Ovary (tissue), 3 donors: ENCODE results near the gene FUT1.

Experiments used
- CTCF ChIP-seq, 3 donors: fragments of 450-650 bp in 2 of 3; fragments of 200-600 bp in 1 of 3; IDR thresholded peaks; one replicate each; pipeline versions ENCODE4 v1.5.1 to v1.8.0; 2016 to 2022; ENCODE audit warnings: antibody characterized with exemption in 3 of 3, mild to moderate bottlenecking in 1 of 3
- EP300 ChIP-seq: sonication (generic); formaldehyde crosslinking; IDR thresholded peaks from one replicate; pipeline ENCODE4 v1.6.1; 2017; ENCODE audit warnings: antibody characterized with exemption
- POLR2A ChIP-seq: fragments of 450-650 bp; IDR thresholded peaks from one replicate; pipeline ENCODE4 v1.6.1; 2017; ENCODE audit warnings: antibody characterized with exemption, mild to moderate bottlenecking, moderate library complexity
- donor health status: DM: no; HTN: no; CAD: no.

GRCh38 chr19:48728911-48729664, 23.4 kb downstream of the FUT1 start:
- TF ChIP-seq CTCF (IDR thresholded peaks at IDR 0.05) (no peak), EP300 (no peak), POLR2A (no peak)
